Activated T-helper 9 cell treated with anti-CD3 and anti-CD28 coated beads, Interleukin-2, amount 50 U/mL, for 16 hours (primary cell): ENCODE data around the gene NELFE.
"Not testable (repeated sequence)": the region's sequence is repeated elsewhere in the genome, so short reads cannot be mapped to it uniquely, and the experiment has no call there.

Source experiments
- DNase-seq: peaks from one replicate; pipeline ENCODE4 v3.0.0-alpha.2; 2020; ENCODE audit warnings: low read depth

NELFE gene

DNA sequence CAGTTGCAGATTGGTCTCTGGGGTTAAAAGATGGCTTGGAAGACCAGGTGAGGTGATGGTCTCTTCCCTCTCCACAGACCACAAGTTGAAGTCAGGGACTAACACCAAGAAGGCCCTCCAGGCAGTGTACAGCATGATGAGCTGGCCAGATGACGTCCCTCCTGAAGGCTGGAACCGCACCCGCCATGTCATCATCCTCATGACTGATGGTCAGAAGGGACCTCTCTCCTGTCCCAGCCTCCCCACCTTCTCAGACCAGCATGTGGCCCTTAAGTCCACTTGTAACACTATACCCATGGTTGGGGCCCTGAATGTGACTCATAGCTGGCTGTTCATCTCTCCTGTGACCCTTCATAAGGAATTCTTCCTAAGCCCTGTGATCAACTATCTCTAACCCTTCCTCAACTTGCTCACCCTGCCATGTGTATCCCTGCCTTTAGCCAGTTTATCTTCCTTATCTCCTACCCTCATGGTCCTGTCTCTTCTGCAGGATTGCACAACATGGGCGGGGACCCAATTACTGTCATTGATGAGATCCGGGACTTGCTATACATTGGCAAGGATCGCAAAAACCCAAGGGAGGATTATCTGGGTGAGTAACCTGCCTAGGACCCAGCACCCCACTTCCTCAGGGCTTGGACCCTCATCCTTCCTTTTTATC, 9.9 kb downstream of the NELFE start:
- no peak for DNase-seq

DNA sequence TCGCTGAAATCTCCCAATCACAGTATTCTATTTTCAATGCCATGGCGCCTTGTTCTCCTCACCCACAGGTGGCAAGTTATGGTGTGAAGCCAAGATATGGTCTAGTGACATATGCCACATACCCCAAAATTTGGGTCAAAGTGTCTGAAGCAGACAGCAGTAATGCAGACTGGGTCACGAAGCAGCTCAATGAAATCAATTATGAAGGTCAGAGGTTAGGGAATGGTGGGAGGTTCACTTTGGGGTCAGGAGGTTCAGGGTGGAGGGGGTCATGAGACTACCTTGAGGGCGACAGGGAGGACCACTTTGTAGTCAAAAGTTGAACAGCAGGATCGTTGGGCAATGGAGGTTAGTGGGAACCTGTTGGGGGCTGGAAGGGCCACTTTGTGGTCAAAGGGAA, 10.5 kb downstream of the NELFE start:
- DNase-seq = no peak

DNA sequence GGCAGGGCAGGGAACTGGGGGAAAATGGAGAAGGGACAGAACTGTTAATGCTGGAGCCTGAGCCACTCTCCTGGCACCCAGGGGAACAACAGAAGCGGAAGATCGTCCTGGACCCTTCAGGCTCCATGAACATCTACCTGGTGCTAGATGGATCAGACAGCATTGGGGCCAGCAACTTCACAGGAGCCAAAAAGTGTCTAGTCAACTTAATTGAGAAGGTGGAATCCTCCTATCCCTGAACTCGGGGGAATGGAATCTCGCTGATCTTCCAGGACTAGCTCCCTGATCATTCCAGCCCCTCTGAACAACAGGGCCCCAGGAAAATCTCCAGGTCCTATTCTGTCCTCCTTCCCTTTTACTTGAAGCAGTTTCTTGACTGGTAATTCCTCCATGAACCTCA, 10.9 kb downstream of the NELFE start:
- DNase-seq = no peak

DNA sequence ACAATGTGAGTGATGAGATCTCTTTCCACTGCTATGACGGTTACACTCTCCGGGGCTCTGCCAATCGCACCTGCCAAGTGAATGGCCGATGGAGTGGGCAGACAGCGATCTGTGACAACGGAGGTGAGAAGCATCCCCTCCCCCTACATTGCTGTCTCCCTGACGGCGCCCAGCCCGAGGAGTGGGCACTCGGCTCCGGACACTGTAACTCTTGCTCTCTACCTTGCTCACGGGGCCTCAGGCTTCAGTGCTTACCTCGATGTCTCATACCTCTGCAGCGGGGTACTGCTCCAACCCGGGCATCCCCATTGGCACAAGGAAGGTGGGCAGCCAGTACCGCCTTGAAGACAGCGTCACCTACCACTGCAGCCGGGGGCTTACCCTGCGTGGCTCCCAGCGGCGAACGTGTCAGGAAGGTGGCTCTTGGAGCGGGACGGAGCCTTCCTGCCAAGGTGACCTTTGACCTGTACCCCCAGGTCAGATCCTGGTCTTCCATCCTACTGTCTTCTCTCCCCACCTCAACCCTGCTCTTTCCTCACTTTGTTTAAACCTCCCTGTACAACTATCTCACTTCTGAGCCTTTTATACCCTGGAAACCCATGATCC, 11.6 kb downstream of the NELFE start:
- no peak for DNase-seq

DNA sequence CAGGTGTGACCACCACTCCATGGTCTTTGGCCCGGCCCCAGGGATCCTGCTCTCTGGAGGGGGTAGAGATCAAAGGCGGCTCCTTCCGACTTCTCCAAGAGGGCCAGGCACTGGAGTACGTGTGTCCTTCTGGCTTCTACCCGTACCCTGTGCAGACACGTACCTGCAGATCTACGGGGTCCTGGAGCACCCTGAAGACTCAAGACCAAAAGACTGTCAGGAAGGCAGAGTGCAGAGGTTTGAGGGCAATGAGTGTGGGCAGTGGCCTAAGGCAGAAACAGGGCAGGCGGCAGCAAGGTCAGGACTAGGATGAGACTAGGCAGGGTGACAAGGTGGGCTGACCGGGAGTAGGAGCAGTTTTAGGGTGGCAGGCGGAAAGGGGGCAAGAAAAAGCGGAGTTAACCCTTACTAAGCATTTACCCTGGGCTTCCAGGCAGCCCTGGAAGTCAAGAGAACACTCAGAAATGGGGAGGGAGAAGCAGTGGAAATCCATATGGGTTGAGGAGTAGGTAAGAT, 12.3 kb downstream of the NELFE start:
- no peak for DNase-seq

DNA sequence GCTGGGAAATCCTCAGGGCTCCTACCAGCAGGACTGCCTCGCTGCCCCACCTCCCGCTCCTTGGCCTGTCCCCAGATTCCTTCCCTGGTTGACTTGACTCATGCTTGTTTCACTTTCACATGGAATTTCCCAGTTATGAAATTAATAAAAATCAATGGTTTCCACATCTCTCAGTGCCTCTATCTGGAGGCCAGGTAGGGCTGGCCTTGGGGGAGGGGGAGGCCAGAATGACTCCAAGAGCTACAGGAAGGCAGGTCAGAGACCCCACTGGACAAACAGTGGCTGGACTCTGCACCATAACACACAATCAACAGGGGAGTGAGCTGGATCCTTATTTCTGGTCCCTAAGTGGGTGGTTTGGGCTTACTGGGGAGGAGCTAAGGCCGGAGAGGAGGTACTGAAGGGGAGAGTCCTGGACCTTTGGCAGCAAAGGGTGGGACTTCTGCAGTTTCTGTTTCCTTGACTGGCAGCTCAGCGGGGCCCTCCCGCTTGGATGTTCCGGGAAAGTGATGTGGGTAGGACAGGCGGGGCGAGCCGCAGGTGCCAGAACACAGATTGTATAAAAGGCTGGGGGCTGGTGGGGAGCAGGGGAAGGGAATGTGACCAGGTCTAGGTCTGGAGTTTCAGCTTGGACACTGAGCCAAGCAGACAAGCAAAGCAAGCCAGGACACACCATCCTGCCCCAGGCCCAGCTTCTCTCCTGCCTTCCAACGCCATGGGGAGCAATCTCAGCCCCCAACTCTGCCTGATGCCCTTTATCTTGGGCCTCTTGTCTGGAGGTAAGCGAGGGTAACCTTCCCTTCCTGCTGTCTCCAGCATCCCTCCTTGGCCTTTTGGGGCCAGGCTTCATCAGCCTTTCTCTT, 13.0 kb downstream of the NELFE start, which contains the start of gene CFB:
CFB (plus strand) TSS at position 589 of the 863 bp plus-strand sequence; CDS start at position 716, 127 bp downstream.
- DNase-seq = no peak

DNA sequence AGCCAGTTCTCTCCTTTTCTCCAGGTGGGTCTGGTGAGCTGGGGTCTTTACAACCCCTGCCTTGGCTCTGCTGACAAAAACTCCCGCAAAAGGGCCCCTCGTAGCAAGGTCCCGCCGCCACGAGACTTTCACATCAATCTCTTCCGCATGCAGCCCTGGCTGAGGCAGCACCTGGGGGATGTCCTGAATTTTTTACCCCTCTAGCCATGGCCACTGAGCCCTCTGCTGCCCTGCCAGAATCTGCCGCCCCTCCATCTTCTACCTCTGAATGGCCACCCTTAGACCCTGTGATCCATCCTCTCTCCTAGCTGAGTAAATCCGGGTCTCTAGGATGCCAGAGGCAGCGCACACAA, 13.6 kb downstream of the NELFE start:
- no peak for DNase-seq

DNA sequence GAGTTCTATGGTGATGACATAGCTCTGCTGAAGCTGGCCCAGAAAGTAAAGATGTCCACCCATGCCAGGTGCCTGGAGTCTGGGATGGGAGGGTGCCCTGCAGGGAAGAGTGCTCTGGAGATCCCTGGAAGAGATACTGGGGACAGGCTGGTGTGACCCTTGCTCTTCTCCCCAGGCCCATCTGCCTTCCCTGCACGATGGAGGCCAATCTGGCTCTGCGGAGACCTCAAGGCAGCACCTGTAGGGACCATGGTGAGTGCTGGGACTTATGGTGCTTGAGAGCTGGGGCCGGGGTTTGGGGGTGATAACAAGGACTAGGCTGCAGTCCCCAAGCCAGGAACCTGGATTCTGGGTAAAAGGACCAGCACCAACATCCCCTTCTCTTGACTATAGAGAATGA, 15.0 kb downstream of the NELFE start:
- no peak for DNase-seq

DNA sequence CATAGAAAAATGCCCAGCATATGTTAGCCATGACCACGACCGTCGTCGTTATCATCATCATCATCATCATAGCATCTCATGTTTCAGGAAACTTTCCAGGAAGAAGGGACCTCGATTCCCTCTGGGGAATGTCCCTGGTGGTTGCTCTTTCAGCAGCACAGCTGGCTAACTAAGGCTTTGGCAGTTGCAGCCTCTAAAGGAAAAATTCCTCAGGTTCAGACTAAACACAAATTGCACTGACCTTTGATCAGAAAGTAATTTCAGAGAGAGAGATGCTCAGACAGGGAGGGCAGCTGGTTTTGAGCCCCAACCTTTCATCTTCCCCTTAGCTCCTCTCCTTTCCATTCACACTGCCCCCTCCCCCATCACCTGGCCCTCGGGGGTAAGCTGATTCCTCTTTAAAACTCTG, 18.5 kb downstream of the NELFE start:
- no peak for DNase-seq

DNA sequence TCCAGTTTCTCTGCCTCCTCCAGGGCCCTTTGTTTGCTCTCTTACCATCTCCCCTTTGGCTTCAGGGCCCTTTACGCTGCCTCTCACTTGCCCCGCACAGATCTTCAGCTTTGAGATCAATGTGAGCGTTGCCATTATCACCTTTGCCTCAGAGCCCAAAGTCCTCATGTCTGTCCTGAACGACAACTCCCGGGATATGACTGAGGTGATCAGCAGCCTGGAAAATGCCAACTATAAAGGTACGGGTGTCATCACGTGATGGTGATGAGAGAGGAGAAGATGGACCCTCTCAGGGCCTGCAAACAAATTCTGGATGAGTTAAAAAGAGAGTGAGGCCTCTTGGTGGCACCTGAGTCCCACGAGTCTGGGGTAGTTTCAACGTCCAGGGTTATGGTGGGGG, 22.9 kb downstream of the NELFE start:
- no peak for DNase-seq

DNA sequence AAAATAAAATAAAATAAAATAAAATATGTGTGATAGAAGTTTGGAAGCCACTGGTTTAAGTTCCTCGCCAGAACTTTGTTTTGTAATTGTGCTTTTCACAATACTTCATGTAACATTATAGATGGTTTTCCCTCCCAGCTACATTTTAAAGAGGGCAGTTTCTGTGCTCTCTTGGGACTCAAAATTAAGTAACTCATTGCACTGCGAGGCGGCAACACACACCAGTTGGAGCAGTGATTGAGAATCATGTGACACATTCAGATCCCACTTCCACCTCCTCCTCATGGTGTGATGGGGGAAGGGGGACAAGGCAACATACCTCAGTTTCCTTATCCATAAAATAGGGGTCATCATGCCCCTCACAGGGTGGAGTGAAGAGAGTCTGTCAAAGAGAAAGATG, 23.8 kb downstream of the NELFE start:
- no peak for DNase-seq

DNA sequence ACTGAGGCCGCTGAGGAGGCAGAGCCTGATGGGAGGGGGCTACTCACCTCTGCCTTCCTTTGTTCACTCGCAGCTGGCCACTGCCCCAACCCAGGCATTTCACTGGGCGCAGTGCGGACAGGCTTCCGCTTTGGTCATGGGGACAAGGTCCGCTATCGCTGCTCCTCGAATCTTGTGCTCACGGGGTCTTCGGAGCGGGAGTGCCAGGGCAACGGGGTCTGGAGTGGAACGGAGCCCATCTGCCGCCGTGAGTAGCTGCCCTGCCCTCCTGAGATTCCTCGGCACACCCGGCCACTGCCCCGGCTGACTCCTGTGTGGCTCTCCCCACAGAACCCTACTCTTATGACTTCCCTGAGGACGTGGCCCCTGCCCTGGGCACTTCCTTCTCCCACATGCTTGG, 25.2 kb downstream of the NELFE start:
- no peak for DNase-seq

DNA sequence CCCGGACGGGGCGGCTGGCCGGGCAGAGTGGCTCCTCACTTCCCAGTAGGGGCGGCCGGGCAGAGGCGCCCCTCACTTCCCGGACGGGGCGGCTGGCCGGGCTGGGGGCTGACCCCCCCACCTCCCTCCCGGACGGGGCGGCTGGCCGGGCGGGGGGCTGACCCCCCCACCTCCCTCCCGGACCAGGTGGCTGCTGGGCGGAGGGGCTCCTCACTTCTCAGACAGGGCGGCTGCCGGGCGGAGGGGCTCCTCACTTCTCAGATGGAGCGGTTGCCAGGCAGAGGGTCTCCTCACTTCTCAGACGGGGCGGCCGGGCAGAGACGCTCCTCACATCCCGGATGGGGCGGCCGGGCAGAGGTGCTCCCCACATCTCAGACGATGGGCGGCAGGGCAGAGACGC, 26.6 kb downstream of the NELFE start:
- not testable (repeated sequence) for DNase-seq

DNA sequence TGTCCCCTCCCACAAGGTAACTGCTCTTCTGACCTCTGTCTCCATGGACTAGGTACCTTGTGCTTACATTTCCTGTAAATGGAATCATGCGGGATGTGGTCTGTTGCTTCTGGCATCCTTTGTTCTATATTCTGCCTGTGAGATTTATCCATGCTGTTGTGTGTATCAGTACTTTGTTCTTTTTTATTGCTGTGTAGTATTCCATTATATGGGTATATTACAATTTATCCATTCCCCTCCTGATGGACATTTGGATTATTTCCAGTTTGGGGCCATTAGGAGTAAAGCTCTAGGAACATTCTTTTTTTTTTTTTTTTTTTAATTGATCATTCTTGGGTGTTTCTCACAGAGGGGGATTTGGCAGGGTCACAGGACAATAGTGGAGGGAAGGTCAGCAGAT, 27.8 kb downstream of the NELFE start:
- no peak for DNase-seq

DNA sequence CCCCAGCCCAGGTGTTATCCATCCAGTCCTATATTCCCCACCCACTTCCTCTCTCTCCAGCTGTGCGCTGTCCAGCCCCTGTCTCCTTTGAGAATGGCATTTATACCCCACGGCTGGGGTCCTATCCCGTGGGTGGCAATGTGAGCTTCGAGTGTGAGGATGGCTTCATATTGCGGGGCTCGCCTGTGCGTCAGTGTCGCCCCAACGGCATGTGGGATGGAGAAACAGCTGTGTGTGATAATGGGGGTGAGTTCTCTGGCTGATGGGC, 30.2 kb downstream of the NELFE start:
- DNase-seq = no peak

DNA sequence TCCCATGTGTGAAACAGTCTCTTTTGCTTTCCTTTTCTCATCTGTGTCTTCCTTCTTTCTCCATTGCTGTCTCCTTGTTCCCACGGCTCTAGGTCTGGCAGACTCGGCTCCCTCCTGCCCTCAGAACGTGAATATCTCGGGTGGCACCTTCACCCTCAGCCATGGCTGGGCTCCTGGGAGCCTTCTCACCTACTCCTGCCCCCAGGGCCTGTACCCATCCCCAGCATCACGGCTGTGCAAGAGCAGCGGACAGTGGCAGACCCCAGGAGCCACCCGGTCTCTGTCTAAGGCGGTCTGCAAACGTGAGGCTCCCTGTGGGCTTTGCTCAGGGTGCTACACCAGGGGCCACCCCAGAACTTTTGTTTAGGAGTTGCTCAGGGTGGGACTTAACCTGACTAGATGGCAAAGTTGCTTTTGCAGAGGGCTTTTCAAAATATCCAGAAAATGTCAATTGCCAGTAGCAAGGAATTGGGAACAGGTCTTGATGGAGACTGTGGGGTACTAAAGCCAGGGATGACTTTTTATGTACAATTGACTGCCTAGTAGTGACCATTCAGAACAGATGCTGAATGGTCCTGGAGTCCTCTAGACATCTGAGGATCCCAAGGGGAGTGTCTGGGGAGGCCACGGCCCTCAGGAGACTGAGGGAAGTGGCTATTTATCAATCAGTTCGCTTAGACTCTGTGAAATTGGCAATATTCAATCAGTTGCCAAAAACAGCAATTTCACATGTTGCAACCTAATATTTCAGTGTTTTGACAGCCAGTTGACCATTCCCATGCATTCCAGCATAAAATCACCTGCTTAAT, 30.7 kb downstream of the NELFE start:
- no peak for DNase-seq

DNA sequence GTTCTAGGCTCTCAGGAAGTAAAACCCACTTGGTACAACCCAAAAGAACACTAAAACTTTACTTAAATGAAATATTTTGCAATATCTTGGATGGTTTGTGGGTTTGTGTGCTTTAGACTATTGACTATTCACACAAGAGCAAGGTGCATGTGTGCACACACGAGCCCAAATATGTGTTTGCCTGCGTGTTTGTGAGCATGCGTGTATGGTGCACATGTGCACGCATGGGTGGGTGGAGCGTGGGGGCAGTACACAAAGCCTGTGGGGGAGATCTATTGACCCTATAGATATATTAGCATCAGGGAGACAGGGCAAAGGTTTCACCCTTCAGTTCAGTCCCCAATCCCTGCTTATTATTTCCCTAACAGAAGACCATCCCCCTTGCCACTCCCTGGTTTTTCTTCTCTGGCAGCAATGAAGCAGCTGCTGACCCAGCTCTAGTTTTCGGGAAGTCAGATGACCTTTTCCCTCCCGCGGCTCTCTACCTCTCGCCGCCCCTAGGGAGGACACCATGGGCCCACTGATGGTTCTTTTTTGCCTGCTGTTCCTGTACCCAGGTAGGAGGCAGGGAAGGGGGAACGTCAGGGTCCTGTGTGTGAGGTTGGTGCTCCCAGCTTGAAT, 31.4 kb downstream of the NELFE start, which contains the start of gene C2:
C2 (plus strand) TSS at position 476 of the 621 bp plus-strand sequence; CDS start at position 512, 36 bp downstream.
- no peak for DNase-seq

DNA sequence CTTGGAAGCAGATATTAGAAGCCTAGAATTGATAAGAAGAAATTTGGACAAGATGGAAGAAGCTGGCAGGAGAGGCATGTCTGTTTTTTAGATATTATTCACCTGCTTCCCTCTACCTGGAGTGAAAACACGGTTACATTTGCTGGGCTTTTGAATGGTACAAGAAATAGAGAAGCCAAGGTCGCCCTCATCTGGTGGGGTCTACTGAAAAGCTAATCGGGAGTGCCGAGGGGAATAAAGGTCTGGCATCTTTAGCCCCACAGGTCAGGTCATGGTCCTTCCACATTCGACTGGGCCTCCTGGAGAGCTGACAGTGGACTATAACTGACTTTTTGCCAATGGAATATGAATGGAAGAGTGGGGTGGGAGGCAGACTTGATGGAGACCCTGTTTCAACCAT, 35.8 kb downstream of the NELFE start:
- DNase-seq = no peak

DNA sequence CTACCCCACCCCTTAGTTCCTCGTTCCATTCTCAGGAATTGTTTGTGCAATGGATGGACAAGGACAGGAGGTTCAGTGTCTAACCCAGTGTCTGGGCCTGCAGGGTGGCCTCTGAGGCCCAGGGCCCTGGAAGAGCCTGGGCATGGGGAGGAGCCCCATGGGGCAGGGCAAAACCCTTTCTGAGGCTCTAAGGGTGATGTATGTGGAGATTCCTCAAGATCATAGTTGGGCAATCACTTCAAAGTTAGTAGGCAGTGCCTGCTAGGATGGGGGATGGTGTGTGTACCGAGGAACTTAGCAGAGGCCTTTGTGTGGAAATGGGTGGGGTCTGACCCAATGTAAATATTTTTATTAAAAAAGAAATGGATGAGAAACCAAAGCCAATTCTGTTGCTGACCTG, 38.0 kb downstream of the NELFE start:
- no peak for DNase-seq

DNA sequence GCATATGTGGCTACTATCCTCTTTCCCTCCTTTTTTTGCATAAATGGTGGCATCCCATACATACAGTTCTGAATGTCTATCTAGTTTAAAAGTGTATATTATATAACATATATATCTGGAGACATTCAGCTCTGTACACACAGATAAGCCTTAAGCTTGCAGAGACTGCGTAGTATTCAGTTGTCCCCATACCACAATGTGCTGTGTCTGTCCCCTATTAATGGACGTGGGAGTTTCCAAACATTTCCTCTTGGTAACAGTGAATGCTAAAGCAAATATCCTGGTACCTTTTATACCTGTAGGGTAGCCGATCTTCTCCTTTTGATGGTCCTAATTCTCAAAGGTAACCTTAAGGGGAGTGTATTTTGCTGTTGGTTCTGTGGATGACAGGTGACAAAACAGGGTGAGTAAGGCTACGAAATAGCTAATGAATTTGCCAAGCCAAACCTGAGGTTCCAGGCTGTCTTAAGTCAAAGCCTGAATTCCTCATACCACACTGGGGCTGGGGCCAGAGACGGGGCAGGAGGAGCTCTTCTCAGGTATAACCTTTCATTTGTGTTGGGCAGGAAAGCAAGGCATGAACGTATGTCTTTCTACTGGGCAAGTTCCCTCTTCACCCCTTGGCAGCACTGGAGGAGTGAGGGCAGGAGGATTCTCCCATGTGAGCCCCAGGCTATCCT, 39.0 kb downstream of the NELFE start:
- DNase-seq = no peak

DNA sequence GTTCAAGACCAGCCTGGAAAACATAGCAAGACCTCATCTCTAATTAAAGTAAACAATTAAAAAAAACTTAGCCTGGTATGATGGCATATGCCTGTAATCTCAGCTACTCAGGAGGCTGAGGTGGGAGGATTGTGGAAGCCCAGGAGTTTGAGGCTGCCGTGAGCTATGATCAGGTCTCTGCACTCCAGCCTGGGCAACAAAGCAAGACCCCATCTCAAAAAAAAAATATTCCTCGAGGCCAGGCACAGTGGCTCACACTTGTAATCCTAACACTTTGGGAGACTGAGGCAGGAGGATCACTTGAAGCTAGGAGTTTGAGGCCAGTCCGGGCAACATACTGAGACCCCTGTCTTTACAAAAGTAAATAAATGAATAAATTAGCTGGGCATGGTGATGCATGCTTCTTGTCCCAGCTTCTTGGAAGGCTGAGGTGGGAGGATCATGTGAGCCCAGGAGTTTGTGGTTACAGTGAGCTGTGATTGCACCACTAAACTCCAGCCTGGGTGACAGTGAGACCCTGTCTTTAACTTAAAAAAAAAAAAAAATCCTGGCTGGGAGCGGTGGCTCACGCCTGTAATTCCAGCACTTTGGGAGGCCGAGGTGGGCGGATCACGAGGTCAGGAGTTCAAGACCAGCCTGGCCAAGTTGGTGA, 40.6 kb downstream of the NELFE start:
- no peak for DNase-seq
